Measurements from ENCODE around the gene DGKB.

Gene DGKB

GRCh38 chr7:14156436-14156835 lies 746.1 kb downstream of the DGKB start:
- ATAC-seq: no peak
- no peak for TF ChIP-seq ZNF565 (CRISPR knock-in tag; conservative IDR thresholded peaks at IDR 0.05; ENCODE audit: low read depth)
- no peak for TF ChIP-seq PPARA (CRISPR knock-in tag; IDR thresholded peaks at IDR 0.05; ENCODE audit: borderline replicate concordance)
- no peak for TF ChIP-seq ARNTL (CRISPR knock-in tag; IDR thresholded peaks at IDR 0.05; ENCODE audit: borderline replicate concordance, low read depth)
- no peak for TF ChIP-seq ESRRG (CRISPR knock-in tag; IDR thresholded peaks at IDR 0.05)
- TF ChIP-seq CSRNP3 (CRISPR knock-in tag; IDR thresholded peaks at IDR 0.05): no peak
- no peak for TF ChIP-seq ZFP30 (CRISPR knock-in tag; IDR thresholded peaks at IDR 0.05)
- TF ChIP-seq CSDC2 (CRISPR knock-in tag; IDR thresholded peaks at IDR 0.05): no peak
- TF ChIP-seq BACH2 (CRISPR knock-in tag; IDR thresholded peaks at IDR 0.05; ENCODE audit: borderline replicate concordance): no peak
- TF ChIP-seq ZC3H10 (CRISPR knock-in tag; IDR thresholded peaks at IDR 0.05): no peak
- TF ChIP-seq POU6F1 (CRISPR knock-in tag; IDR thresholded peaks at IDR 0.05; ENCODE audit: borderline replicate concordance, low read depth): no peak
- no peak for TF ChIP-seq ISL1 (CRISPR knock-in tag; IDR thresholded peaks at IDR 0.05)
- TF ChIP-seq TCF4 (CRISPR knock-in tag; IDR thresholded peaks at IDR 0.05; ENCODE audit: borderline replicate concordance): no peak
- TF ChIP-seq ZNF70 (CRISPR knock-in tag; IDR thresholded peaks at IDR 0.05): no peak
- TF ChIP-seq ZFP3 (CRISPR knock-in tag; IDR thresholded peaks at IDR 0.05): no peak
- no peak for TF ChIP-seq TOX (CRISPR knock-in tag; IDR thresholded peaks at IDR 0.05; ENCODE audit: borderline replicate concordance)
- TF ChIP-seq TSHZ2 (CRISPR knock-in tag; IDR thresholded peaks at IDR 0.05): no peak
- TF ChIP-seq RARB (CRISPR knock-in tag; IDR thresholded peaks at IDR 0.05): no peak
- TF ChIP-seq PATZ1 (CRISPR knock-in tag; IDR thresholded peaks at IDR 0.05; ENCODE audit: borderline replicate concordance): no peak

GRCh38 chr7:14148974-14149373 lies 753.6 kb downstream of the DGKB start:
- ATAC-seq: no peak
- TF ChIP-seq ZFP3 (CRISPR knock-in tag; IDR thresholded peaks at IDR 0.05) (no peak), POU6F1 (CRISPR knock-in tag; IDR thresholded peaks at IDR 0.05; ENCODE audit: borderline replicate concordance, low read depth) (no peak), ISL1 (CRISPR knock-in tag; IDR thresholded peaks at IDR 0.05) (no peak), ZC3H10 (CRISPR knock-in tag; IDR thresholded peaks at IDR 0.05) (no peak), CSDC2 (CRISPR knock-in tag; IDR thresholded peaks at IDR 0.05) (no peak), SNAI2 (CRISPR knock-in tag; IDR thresholded peaks at IDR 0.05) (no peak)

GRCh38 chr7:14147532-14147931 lies 755.0 kb downstream of the DGKB start:
- no peak for TF ChIP-seq RARB (CRISPR knock-in tag; IDR thresholded peaks at IDR 0.05)
- no peak for TF ChIP-seq TOX (CRISPR knock-in tag; IDR thresholded peaks at IDR 0.05; ENCODE audit: borderline replicate concordance)
- TF ChIP-seq TCF4 (CRISPR knock-in tag; IDR thresholded peaks at IDR 0.05; ENCODE audit: borderline replicate concordance): no peak
- TF ChIP-seq ZC3H10 (CRISPR knock-in tag; IDR thresholded peaks at IDR 0.05): no peak
- TF ChIP-seq GLIS3 (CRISPR knock-in tag; IDR thresholded peaks at IDR 0.05): no peak
- TF ChIP-seq CSRNP3 (CRISPR knock-in tag; IDR thresholded peaks at IDR 0.05): no peak
- no peak for TF ChIP-seq BACH2 (CRISPR knock-in tag; IDR thresholded peaks at IDR 0.05; ENCODE audit: borderline replicate concordance)
- no peak for TF ChIP-seq ZFP30 (CRISPR knock-in tag; IDR thresholded peaks at IDR 0.05)
- no peak for ATAC-seq

All from SK-N-SH treated with all-trans-retinoic acid at 6 μM for 48 hours (cell line).